Mononuclear cell (primary cell): ENCODE data around the gene CFC1B. TPM values are rescaled to one million over a fixed set of nuclear protein-coding genes. Genes with fewer than 3 reads are reported as not detected.
"Not testable (repeated sequence)": the region's sequence is repeated elsewhere in the genome, so short reads cannot be mapped to it uniquely, and the experiment has no call there.

Experiments
- H3K27me3 ChIP-seq: 2 replicates; pipeline ENCODE4 v1.6.0; 2011; ENCODE audit warnings: low read length, control low read depth; ENCODE audit not compliant: insufficient read depth
- H3K4me1 ChIP-seq: 2 replicates; pipeline ENCODE4 v1.5.1; 2011; ENCODE audit warnings: mild to moderate bottlenecking, low read length, control low read depth; ENCODE audit not compliant: insufficient read depth
- H3K4me3 ChIP-seq: 2 replicates; pipeline ENCODE4 v1.5.1; 2011; ENCODE audit warnings: mild to moderate bottlenecking, low read length, moderate library complexity
- H3K9me3 ChIP-seq: 2 replicates; pipeline ENCODE4 v1.5.1; 2011; ENCODE audit warnings: low read depth, mild to moderate bottlenecking, control low read depth, low read length
- total RNA-seq: library from RNA; depleted of rRNA; stranded (reverse); fragments of >200 nt; gene quantifications from one replicate; pipeline ENCODE4 v1.2.3, GENCODE V29; 2012

CFC1B gene
- not detected for total RNA-seq

DNA sequence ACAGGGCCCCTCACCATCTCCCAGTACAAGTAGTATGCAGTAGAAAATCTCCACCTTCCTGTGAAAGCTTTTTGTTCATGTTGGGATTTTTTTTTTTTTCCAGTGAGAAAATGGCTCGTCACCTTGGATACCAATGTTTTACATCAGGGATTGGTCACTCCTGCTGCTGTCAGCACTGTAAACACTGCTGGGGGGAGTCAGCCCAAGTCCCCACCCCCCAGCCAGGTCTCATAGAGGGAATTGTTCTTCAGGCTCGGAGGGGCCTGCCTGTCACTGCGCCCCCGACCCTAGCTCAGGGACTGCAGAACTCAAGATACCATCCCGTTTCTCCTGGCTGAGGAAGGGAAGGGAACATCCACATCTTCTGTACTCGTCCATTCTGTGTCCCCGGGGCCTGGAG is at the start of gene CFC1B:
Gene CFC1B, plus strand, starts transcription at position 231 of the 400 bp plus-strand sequence. CDS start 263 bp downstream, outside the sequence.
- H3K9me3 ChIP-seq, H3K4me1 ChIP-seq, H3K27me3 ChIP-seq, H3K4me3 ChIP-seq: not testable (repeated sequence)

DNA sequence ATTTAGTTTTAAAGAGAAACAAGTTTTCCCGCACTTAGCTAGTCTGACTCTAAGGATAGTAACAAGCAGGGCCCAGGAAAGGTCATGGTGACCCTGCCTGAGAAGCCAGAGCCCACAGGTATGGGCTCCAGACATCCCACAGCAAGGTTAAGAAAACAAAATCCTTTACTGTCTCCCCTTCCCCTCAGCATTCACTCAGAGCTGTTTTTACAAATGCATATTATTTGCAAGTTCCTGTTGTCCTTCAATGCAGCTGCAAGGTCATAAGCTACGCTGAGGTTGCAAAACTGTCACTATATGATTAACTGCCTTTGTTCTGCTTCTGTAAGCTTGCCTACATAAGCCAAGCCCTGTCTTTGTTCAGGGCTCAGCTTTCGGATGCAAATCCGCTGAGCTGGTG is 29.9 kb upstream of the CFC1B start:
- H3K4me1 ChIP-seq, H3K9me3 ChIP-seq, H3K4me3 ChIP-seq, H3K27me3 ChIP-seq: not testable (repeated sequence)

DNA sequence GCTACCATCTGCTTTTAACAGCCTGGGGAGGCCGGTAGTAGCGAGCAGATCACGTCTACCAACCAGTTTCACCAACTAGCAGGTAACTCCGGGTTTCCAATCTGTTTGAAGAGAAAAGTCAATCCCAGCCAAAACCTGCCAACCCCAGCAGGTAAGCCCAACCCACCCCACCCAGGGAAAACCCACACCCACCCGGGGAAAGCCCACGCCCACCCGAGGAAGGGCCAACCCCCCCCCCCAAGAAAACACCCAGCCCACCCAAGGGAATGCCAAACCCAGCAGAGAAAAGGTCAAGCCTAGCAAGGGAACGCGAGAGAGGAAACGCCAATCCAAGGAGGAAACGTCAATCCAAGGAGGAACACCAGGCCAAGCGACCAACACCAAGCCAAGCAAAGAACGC is 11.8 kb upstream of the CFC1B start, which contains the start of gene POTEI:
Gene POTEI, minus strand, starts transcription at position 101 of the 400 bp plus-strand sequence. Its CDS starts 93 bp downstream, at position 8.
- H3K4me1 ChIP-seq, H3K4me3 ChIP-seq, H3K27me3 ChIP-seq, H3K9me3 ChIP-seq: not testable (repeated sequence)

DNA sequence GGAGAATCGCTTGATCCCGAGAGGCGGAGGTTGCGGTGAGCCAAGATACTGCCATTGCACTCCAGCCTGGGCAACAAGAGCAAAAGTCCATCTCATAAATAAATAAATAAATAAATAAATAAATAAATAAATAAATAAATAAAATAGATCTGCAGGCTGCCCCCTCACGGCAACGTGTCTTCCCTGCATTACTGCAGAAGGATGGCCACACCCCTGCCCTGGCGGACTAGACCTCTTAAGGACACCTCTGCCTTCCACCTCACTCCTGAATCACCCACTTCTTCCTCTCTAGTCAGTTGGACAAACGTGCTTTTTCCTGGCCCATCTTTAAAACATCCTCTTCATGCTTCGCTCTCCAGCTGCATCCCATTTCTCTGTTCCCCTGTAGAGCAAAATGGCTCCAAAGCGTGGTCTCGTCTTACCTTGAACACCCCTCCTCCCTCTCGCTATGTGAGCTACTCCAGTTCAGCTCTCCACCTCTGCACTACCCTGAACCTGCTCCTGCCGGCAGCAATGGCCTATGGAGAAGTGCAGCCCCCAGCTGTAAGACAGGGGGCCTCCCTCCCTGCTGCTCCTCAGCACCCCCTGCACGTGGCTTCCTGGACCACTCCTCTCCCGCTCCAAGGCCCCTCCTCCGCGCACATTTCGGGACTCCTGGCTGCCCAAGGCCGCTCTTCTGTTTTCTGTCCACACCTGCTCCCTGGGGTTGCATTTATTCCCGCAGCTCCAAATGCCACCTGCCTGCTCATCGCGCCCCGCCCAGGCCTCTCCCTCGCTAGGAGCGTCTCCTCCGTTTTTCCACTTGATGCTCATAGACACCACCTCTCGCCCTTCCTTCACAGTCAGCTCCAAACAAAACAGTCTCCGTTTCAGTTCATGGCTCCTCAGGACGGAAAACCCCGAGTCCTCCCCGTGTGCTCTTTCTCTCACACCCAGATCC is 9.9 kb upstream of the CFC1B start:
- not testable (repeated sequence) for H3K4me3 ChIP-seq, H3K9me3 ChIP-seq, H3K4me1 ChIP-seq, H3K27me3 ChIP-seq

GRCh38 chr2:130511747-130512451 is 9.1 kb upstream of the CFC1B start:
- not testable (repeated sequence) for H3K9me3 ChIP-seq, H3K4me1 ChIP-seq, H3K27me3 ChIP-seq, H3K4me3 ChIP-seq

- not testable (repeated sequence) for H3K4me3 ChIP-seq, H3K4me1 ChIP-seq, H3K9me3 ChIP-seq, H3K27me3 ChIP-seq
Observed at GRCh38 chr2:130518516-130519106, 2.4 kb upstream of the CFC1B start.

- H3K27me3 ChIP-seq, H3K4me3 ChIP-seq, H3K4me1 ChIP-seq, H3K9me3 ChIP-seq: not testable (repeated sequence)
Observed at GRCh38 chr2:130522390-130522789, 1.4 kb downstream of the CFC1B start.

- H3K27me3 ChIP-seq, H3K4me3 ChIP-seq, H3K4me1 ChIP-seq, H3K9me3 ChIP-seq: not testable (repeated sequence)
Observed at GRCh38 chr2:130527365-130527967, 6.4 kb downstream of the CFC1B start.

- not testable (repeated sequence) for H3K27me3 ChIP-seq, H3K4me3 ChIP-seq, H3K4me1 ChIP-seq, H3K9me3 ChIP-seq
Observed at GRCh38 chr2:130529545-130529944, 8.5 kb downstream of the CFC1B start.

DNA sequence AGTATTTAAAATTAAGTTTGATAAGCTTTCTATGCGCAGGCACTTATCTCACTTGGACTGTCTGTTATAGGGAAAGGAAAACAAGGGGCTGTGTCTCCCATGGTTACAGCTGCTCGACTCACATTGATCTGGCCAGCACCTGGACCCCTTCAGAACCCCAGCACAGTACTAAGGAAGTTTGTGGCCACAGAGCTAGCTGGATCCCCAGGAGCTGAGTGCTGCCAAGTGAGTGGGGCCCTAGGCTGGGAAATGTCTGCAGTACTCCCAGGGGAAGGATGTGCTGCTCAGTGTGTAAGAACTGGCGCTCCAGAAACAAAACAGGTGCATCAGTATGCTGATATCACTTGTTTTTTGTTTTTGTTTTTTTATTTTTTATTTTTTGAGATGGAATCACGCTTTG is 9.2 kb downstream of the CFC1B start:
- not testable (repeated sequence) for H3K9me3 ChIP-seq, H3K4me3 ChIP-seq, H3K27me3 ChIP-seq, H3K4me1 ChIP-seq

GRCh38 chr2:130531225-130531624 is 10.2 kb downstream of the CFC1B start:
- H3K27me3 ChIP-seq, H3K9me3 ChIP-seq, H3K4me1 ChIP-seq, H3K4me3 ChIP-seq: not testable (repeated sequence)

- H3K9me3 ChIP-seq, H3K27me3 ChIP-seq, H3K4me3 ChIP-seq, H3K4me1 ChIP-seq: not testable (repeated sequence)
Observed at GRCh38 chr2:130531672-130532071, 10.7 kb downstream of the CFC1B start.

DNA sequence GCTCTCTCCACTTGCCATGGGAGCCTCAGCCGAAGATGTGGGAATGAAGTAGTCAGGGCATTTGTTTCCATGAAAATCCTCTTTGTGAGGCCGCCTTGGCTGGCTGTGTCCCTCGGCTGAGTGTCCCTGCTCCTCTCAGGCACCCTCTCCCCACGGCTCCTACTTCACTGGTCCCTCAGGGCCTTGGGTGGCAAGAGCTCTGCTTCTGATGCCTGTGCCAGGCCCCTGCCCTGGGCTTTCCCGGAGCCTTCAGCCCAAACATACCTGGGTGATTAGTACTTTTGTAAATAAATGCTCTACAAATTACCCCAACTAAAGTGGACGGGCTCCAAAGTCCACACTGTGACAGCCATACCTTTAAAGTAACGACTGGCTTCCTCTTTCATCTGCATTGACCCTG is 15.6 kb downstream of the CFC1B start:
- not testable (repeated sequence) for H3K9me3 ChIP-seq, H3K4me3 ChIP-seq, H3K27me3 ChIP-seq, H3K4me1 ChIP-seq

- H3K9me3 ChIP-seq, H3K27me3 ChIP-seq, H3K4me3 ChIP-seq, H3K4me1 ChIP-seq: not testable (repeated sequence)
Observed at GRCh38 chr2:130538271-130538670, 17.2 kb downstream of the CFC1B start.

DNA sequence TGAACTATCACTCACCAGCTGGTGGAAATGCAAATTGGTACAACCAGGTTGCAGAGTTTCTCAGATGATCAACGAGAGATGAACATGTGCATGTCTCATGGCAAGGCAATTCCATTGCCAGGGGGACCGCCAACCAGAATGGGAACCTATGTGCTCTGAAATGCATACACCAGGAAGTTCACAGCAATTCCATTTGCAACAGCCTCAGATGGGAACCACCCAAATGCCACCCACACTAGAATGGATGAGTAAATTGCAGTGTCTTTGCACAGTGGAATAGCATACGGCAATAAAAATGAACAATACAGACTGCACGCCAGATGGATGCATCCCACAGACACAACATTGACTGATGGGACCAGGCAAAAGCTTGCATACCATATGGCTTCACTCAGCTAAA is 21.8 kb downstream of the CFC1B start:
- not testable (repeated sequence) for H3K27me3 ChIP-seq, H3K4me3 ChIP-seq, H3K9me3 ChIP-seq, H3K4me1 ChIP-seq
